GM12872 (cell line): ENCODE results near the gene GALNT13.

Experiments
- TF ChIP-seq, protein P1 (sequence below): IDR thresholded peaks from 3 replicates; pipeline ENCODE4 v1.5.1; 2011; ENCODE audit warnings: low read depth, mild to moderate bottlenecking, low read length, moderate library complexity; ENCODE audit not compliant: insufficient read depth

The GALNT13 gene

GRCh38 chr2:153891051-153891450, 19.3 kb downstream of the GALNT13 start:
- TF ChIP-seq, protein P1, sequence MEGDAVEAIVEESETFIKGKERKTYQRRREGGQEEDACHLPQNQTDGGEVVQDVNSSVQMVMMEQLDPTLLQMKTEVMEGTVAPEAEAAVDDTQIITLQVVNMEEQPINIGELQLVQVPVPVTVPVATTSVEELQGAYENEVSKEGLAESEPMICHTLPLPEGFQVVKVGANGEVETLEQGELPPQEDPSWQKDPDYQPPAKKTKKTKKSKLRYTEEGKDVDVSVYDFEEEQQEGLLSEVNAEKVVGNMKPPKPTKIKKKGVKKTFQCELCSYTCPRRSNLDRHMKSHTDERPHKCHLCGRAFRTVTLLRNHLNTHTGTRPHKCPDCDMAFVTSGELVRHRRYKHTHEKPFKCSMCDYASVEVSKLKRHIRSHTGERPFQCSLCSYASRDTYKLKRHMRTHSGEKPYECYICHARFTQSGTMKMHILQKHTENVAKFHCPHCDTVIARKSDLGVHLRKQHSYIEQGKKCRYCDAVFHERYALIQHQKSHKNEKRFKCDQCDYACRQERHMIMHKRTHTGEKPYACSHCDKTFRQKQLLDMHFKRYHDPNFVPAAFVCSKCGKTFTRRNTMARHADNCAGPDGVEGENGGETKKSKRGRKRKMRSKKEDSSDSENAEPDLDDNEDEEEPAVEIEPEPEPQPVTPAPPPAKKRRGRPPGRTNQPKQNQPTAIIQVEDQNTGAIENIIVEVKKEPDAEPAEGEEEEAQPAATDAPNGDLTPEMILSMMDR = no peak

DNA sequence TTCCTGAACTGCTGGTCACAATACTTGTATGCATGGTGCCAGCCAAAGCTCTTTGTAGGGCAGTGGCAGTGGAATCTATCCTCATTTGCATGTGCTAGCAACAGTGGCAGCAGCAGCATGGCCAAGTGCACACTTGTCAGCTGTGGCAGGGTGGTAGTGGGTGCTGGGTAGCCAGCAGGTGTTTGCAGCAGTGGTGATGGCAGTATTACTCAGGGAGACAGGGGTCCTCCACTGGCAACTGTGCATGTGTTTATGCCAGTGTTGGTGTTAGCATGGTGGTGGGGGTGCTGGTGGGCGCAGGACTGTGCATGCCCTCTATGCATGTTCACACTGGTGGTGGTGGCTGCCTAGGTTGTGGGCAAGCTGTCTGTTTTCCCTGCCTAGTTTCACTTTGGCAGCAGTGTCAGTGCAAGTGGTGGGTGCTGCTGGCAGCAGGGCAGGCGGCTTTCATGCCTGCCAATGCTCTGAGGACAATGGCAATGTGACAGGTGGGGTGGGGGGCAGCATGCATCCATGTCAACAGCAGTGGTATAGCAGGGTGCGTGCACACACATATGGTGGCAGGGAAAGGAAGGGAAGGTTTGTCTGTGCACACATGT, 41.2 kb downstream of the GALNT13 start:
- TF ChIP-seq, protein P1 = no peak

DNA sequence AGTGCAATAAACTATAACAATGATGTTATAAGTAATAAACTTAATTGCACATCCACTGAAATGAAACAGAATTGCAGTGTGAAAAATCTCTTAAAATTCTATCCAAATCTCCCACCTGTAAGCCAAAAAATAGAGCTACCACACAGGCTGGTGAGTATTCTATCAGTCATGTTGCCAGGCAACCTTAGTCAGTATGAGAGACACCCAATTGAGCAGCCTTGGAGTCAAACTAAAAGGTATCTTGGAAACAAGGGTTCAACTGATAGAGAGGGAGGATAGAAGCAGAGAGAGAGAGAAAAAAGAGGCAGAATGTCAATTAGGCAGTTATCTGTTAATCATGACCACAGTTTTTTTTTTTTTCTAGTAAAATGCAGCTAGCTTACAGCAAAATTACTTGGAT, 45.8 kb downstream of the GALNT13 start:
- TF ChIP-seq, protein P1 = no peak

GRCh38 chr2:153935511-153935910, 63.8 kb downstream of the GALNT13 start:
- TF ChIP-seq, protein P1 = no peak

GRCh38 chr2:153939124-153939796, 67.5 kb downstream of the GALNT13 start:
- TF ChIP-seq, protein P1 = no peak

DNA sequence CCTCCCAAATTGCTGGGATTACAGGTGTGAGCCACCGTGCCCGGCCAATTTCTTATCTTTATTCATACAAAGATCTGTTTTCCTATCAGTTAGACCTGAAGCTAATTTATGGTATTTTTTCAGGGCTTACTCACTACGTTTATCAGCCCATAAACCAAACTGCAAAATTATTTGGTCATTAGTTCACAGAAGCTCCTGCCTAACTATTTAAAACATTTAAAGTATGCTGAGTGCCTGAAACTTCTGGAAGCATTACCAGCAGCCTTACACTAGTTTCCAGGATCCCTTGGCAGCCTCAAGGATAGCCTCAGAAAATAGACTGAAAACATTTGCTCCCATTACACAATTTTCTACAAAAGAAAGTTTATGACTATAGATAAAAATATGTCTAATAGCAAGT, 68.8 kb downstream of the GALNT13 start:
- TF ChIP-seq, protein P1 = no peak

DNA sequence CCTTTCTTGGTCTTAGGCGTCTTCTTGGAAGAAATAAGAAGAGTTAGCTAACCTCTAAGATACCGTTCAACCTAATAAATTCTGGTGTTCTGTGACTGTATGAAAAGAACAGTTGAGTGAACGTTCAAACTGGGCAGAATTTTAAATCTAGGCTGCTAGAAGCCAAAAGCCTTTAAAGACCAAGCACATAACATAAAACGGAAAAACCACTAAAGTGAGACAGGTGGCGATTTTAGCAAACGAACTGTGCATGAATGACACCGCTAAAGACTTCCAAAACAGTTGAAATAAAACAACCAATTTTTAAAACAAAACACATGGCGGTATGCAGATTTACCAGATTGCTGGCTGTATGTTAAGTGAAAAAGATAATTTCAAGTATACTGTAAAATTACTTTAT, 73.1 kb downstream of the GALNT13 start:
- TF ChIP-seq, protein P1 = no peak
